OCI-LY7 (cell line): ENCODE data around the gene ELFN1. TPM values are rescaled to one million over a fixed set of nuclear protein-coding genes. Genes with fewer than 3 reads are reported as not detected.

ENCODE experiments used
- BruUV-seq: library from RNA; stranded (reverse); fragments of 400-500 nt; replicated peaks from 2 replicates; lab custom pipeline; 2021; lab: Mats Ljungman, UMichigan
- CTCF ChIA-PET: fragments of 300-600 bp; sonication (Branson Sonifier 250); formaldehyde crosslinking; loops from one replicate; lab custom pipeline; 2022; ENCODE audit warnings: antibody characterized with exemption; ENCODE audit not compliant: unreplicated experiment; lab: Charles Lee
- POLR2A ChIA-PET: fragments of 300-600 bp; sonication (Branson Sonifier 250); formaldehyde crosslinking; loops from one replicate; lab custom pipeline; 2022; ENCODE audit warnings: antibody characterized with exemption; lab: Charles Lee
- DNase-seq: peaks from one replicate; pipeline ENCODE4 v3.0.0-alpha.2; 2015; ENCODE audit warnings: low spot score
- H2AFZ ChIP-seq: fragments of 200-600 bp; sonication (generic), shearing (Covaris generic); 2 replicates; pipeline ENCODE4 v1.6.1; 2014; ENCODE audit warnings: mild to moderate bottlenecking, antibody characterized with exemption, low read length, moderate library complexity
- H3K27ac ChIP-seq: fragments of 200-600 bp; sonication (generic); 2 replicates; pipeline ENCODE4 v1.5.1; 2014; ENCODE audit warnings: mixed run types, low read depth, mild to moderate bottlenecking, moderate library complexity, low read length, inconsistent platforms; ENCODE audit not compliant: poor library complexity, severe bottlenecking
- H3K36me3 ChIP-seq: fragments of 200-600 bp; sonication (generic); 2 replicates; pipeline ENCODE4 v1.6.1; 2014; ENCODE audit warnings: mild to moderate bottlenecking, antibody characterized with exemption, low read length, moderate library complexity, mixed read lengths; ENCODE audit not compliant: insufficient read depth
- H3K4me1 ChIP-seq: fragments of 200-600 bp; sonication (generic); 2 replicates; pipeline ENCODE4 v1.5.1; 2014; ENCODE audit warnings: mild to moderate bottlenecking, low read length; ENCODE audit not compliant: insufficient read depth, poor library complexity, severe bottlenecking
- H3K4me2 ChIP-seq: fragments of 200-600 bp; sonication (generic); 2 replicates; pipeline ENCODE4 v1.6.1; 2014; ENCODE audit warnings: mild to moderate bottlenecking, low read length
- H3K4me3 ChIP-seq: fragments of 200-600 bp; sonication (generic); 2 replicates; pipeline ENCODE4 v1.5.1; 2014; ENCODE audit warnings: mild to moderate bottlenecking, low read depth, low read length; ENCODE audit not compliant: poor library complexity, severe bottlenecking
- H3K79me2 ChIP-seq: fragments of 200-600 bp; sonication (generic); 2 replicates; pipeline ENCODE4 v1.6.1; 2016; ENCODE audit warnings: low read depth, mild to moderate bottlenecking, low read length, moderate library complexity, mixed read lengths; ENCODE audit not compliant: insufficient read depth
- H3K9me2 ChIP-seq: fragments of 200-600 bp; sonication (generic); 2 replicates; pipeline ENCODE4 v1.6.1; 2016; ENCODE audit warnings: mild to moderate bottlenecking, low read length, mixed read lengths; ENCODE audit not compliant: insufficient read depth
- H3K9me3 ChIP-seq: fragments of 200-600 bp; sonication (generic); 2 replicates; pipeline ENCODE4 v1.6.1; 2014; ENCODE audit warnings: mild to moderate bottlenecking, mixed run types, low read length, mixed read lengths
- H4K20me1 ChIP-seq: fragments of 200-600 bp; sonication (generic); 2 replicates; pipeline ENCODE4 v1.6.1; 2014; ENCODE audit warnings: mild to moderate bottlenecking, antibody characterized with exemption, low read length, moderate library complexity, mixed read lengths; ENCODE audit not compliant: insufficient read depth
- CTCF ChIP-seq: fragments of 200-600 bp; sonication (generic); conservative IDR thresholded peaks from 2 replicates; pipeline ENCODE4 v1.5.1; 2014; ENCODE audit warnings: mild to moderate bottlenecking, antibody characterized with exemption, low read length, moderate library complexity, mixed read lengths
- EZH2phosphoT487 ChIP-seq: fragments of 200-600 bp; sonication (generic); IDR thresholded peaks from 2 replicates; pipeline ENCODE4 v1.6.1; 2018; ENCODE audit warnings: low read depth, borderline replicate concordance, mild to moderate bottlenecking, mixed run types, antibody characterized with exemption, low read length, moderate library complexity, mixed read lengths
- intact Hi-C: fragments of 100-400 bp; cut with micrococcal nuclease; formaldehyde crosslinking; loops from one replicate; pipeline ENCODE4 v1.10.0; 2022; ENCODE audit not compliant: unreplicated experiment
- total RNA-seq, 2 experiments: library from RNA; depleted of rRNA in 1 of 2; stranded (reverse); fragments of >200 nt in 1 of 2; shearing (Covaris generic) in 1 of 2; gene quantifications; 2 replicates each; pipeline ENCODE4 v1.2.3, GENCODE V29; 2014 to 2022

ELFN1 gene
- total RNA-seq, 2 experiments from 2014 or later, result not detected

- no peaks in the 10 kb centered on the region for H4K20me1 ChIP-seq
- no peak overlapping the region for H3K4me3 ChIP-seq
- ChIA-PET CTCF (no interaction called here), POLR2A (no interaction called here)
- no peaks in the 10 kb centered on the region for H3K9me2 ChIP-seq
- no peak overlapping the region for H2AFZ ChIP-seq
- no peaks in the 10 kb centered on the region for H3K79me2 ChIP-seq
- H3K27ac ChIP-seq, result no peak overlapping the region
- no peak overlapping the region for H3K4me2 ChIP-seq
- H3K9me3 ChIP-seq, result no peaks in the 10 kb centered on the region
- H3K36me3 ChIP-seq, result no peaks in the 10 kb centered on the region
- intact Hi-C loops, result no loop called here
- no peak for TF ChIP-seq EZH2phosphoT487
- no peak for TF ChIP-seq CTCF
- BruUV-seq, result no TSS peak
- no peaks in the 10 kb centered on the region for H3K4me1 ChIP-seq
- DNase-seq, result no peak
Measured at GRCh38 chr7:1670894-1671593, 967 bp downstream of the ELFN1 start.

GRCh38 chr7:1671594-1672451 lies 1.7 kb downstream of the ELFN1 start:
- Histone ChIP-seq H3K9me3 (no peaks in the 10 kb centered on the region), H3K36me3 (no peaks in the 10 kb centered on the region), H3K27ac (no peak overlapping the region), H3K79me2 (no peaks in the 10 kb centered on the region), H3K4me1 (no peaks in the 10 kb centered on the region), H4K20me1 (no peaks in the 10 kb centered on the region), H2AFZ (no peak overlapping the region), H3K4me2 (no peak overlapping the region), H3K9me2 (no peaks in the 10 kb centered on the region), H3K4me3 (no peak overlapping the region)
- ChIA-PET CTCF (no interaction called here), POLR2A (no interaction called here)
- DNase-seq, result no peak
- TF ChIP-seq CTCF (no peak), EZH2phosphoT487 (no peak)
- intact Hi-C loops, result no loop called here
- BruUV-seq, result no TSS peak
